K562 (cell line): Measurements from ENCODE around the gene CPVL. TPM values are rescaled to one million over a fixed set of nuclear protein-coding genes. Genes with fewer than 3 reads are reported as not detected.

Experiments
- ATAC-seq: fragments of 200-7000 bp; cut with Tn5 transposase; 3 replicates; pipeline ENCODE4 v1.9.1; 2020; ENCODE audit warnings: moderate library complexity
- BruUV-seq: library from RNA; stranded (reverse); fragments of 400-500 nt; replicated peaks from 2 replicates; lab custom pipeline; 2021; lab: Mats Ljungman, UMichigan
- CTCF ChIA-PET: fragments of 300-600 bp; formaldehyde crosslinking; extraction: SDS; loops from one replicate; lab custom pipeline; 2021; ENCODE audit warnings: low intra/inter-chr PET ratio; lab: Yijun Ruan, JAX
- POLR2A ChIA-PET: fragments of 300-600, 350-650 bp; sonication (Branson Sonifier 250); formaldehyde crosslinking; extraction: SDS; loops from one replicate; lab custom pipeline; 2021; ENCODE audit warnings: antibody characterized with exemption, inconsistent platforms; lab: Yijun Ruan, JAX
- DNase-seq, 4 experiments: peaks; one replicate each; pipeline versions ENCODE4 v3.0.0 to v3.0.0-alpha.2; 2011 to 2018; ENCODE audit warnings: low spot score in 3 of 4, mixed read lengths in 3 of 4; ENCODE audit errors: extremely low read depth in 1 of 4
- FAIRE-seq: peaks from 2 replicates; lab custom pipeline; 2011; peaks lifted over from hg19 to GRCh38; lab: Jason Lieb, UNC
- H2AFZ ChIP-seq: 2 replicates; pipeline ENCODE4 v1.6.0; 2011; ENCODE audit warnings: low read depth, low read length, control low read depth, inconsistent platforms
- H3K27ac ChIP-seq: fragments of 200-600 bp; 3 replicates; pipeline ENCODE4 v1.8.0; 2011; ENCODE audit warnings: low read depth, mild to moderate bottlenecking, control low read depth, inconsistent platforms, low read length, moderate library complexity, mixed read lengths; ENCODE audit errors: extremely low read depth
- H3K27me3 ChIP-seq, 2 experiments: fragments of 300-600 bp in 1 of 2; 2 replicates in 1 of 2; 3 replicates in 1 of 2; pipeline versions ENCODE4 v1.6.0 to v1.8.0; 2011; ENCODE audit warnings: inconsistent platforms in 2 of 2, low read length in 2 of 2, mild to moderate bottlenecking in 1 of 2, mixed read lengths in 1 of 2, moderate library complexity in 1 of 2; ENCODE audit not compliant: control insufficient read depth in 2 of 2, insufficient read depth in 2 of 2
- H3K36me3 ChIP-seq: fragments of 300-600 bp; 3 replicates; pipeline ENCODE4 v1.8.0; 2011; ENCODE audit warnings: mild to moderate bottlenecking, low read length, inconsistent platforms; ENCODE audit not compliant: control insufficient read depth, insufficient read depth
- H3K4me1 ChIP-seq, 2 experiments: fragments of 200-600 bp in 1 of 2; replicated peaks in 1 of 2; 2 replicates in 1 of 2; 3 replicates in 1 of 2; pipeline versions ENCODE4 v1.5.1 to v1.8.0; 2011; ENCODE audit warnings: inconsistent platforms in 2 of 2, low read length in 2 of 2, mild to moderate bottlenecking in 1 of 2, mixed read lengths in 1 of 2, moderate library complexity in 1 of 2; ENCODE audit not compliant: control insufficient read depth in 2 of 2, insufficient read depth in 2 of 2
- H3K4me2 ChIP-seq: 2 replicates; pipeline ENCODE4 v1.6.1; 2011; ENCODE audit warnings: low read length, control low read depth, inconsistent platforms, mixed read lengths; ENCODE audit not compliant: insufficient read depth
- H3K4me3 ChIP-seq: fragments of 200-600 bp; sonication (generic), shearing (Covaris generic); 2 replicates; pipeline ENCODE4 v1.5.1; 2016; ENCODE audit warnings: control low read depth, inconsistent platforms
- H3K79me2 ChIP-seq: fragments of 200-600 bp; 3 replicates; pipeline ENCODE4 v1.8.0; 2011; ENCODE audit warnings: low read length, inconsistent platforms; ENCODE audit not compliant: control insufficient read depth, insufficient read depth
- H3K9ac ChIP-seq, 2 experiments: 2 replicates each; pipeline versions ENCODE4 v1.6.0 to v1.6.1; 2011; ENCODE audit warnings: low read depth in 2 of 2, low read length in 2 of 2, control low read depth in 1 of 2, inconsistent platforms in 1 of 2, mild to moderate bottlenecking in 1 of 2, mixed read lengths in 1 of 2; ENCODE audit not compliant: insufficient read depth in 1 of 2
- H3K9me1 ChIP-seq: one replicate; pipeline ENCODE4 v1.6.0; 2011; ENCODE audit warnings: inconsistent platforms, mild to moderate bottlenecking, low read length, moderate library complexity; ENCODE audit not compliant: control insufficient read depth, insufficient read depth
- H3K9me3 ChIP-seq: replicated peaks from 2 replicates; pipeline ENCODE4 v1.5.1; 2011; ENCODE audit warnings: low read depth, low read length, inconsistent platforms; ENCODE audit not compliant: control insufficient read depth, insufficient read depth
- H4K20me1 ChIP-seq: replicated peaks from 2 replicates; pipeline ENCODE4 v1.6.1; 2011; ENCODE audit warnings: low read length, inconsistent platforms, mixed read lengths; ENCODE audit not compliant: control insufficient read depth, insufficient read depth
- EP300 ChIP-seq: IDR thresholded peaks from 2 replicates; pipeline ENCODE4 v1.6.1; 2012; ENCODE audit warnings: low read length, improper control_type of control experiment
- FOXJ3 ChIP-seq: sonication (generic); formaldehyde crosslinking; IDR thresholded peaks from 2 replicates; pipeline ENCODE4 v1.4.0; 2020; ENCODE audit warnings: mild to moderate bottlenecking, missing genetic modification reagents
- HDAC8 ChIP-seq: fragments of 450-650 bp; IDR thresholded peaks from 2 replicates; pipeline ENCODE4 v1.6.1; 2016; ENCODE audit warnings: mild to moderate bottlenecking, missing genetic modification characterization, moderate library complexity, missing compliant biosample characterization
- ILF3 ChIP-seq: fragments of 450-650 bp; IDR thresholded peaks from 2 replicates; pipeline ENCODE4 v1.6.1; 2018; ENCODE audit warnings: antibody characterized with exemption, mild to moderate bottlenecking, moderate library complexity, borderline replicate concordance
- KDM2B ChIP-seq: fragments of 250-450 bp; sonication (Bioruptor Pico); IDR thresholded peaks from 2 replicates; pipeline ENCODE4 v1.8.0; 2021; ENCODE audit warnings: mild to moderate bottlenecking, moderate library complexity
- NUFIP1 ChIP-seq: fragments of 450-650 bp; IDR thresholded peaks from 2 replicates; pipeline ENCODE4 v1.6.1; 2018; ENCODE audit not compliant: partially characterized antibody
- TAF15 ChIP-seq: fragments of 200-400 bp; formaldehyde crosslinking; IDR thresholded peaks from 2 replicates; pipeline ENCODE4 v1.6.1; 2017; ENCODE audit warnings: mild to moderate bottlenecking, low read depth, low read length, moderate library complexity
- THRAP3 ChIP-seq: fragments of 450-650 bp; IDR thresholded peaks from 2 replicates; pipeline ENCODE4 v1.6.1; 2016; ENCODE audit warnings: mild to moderate bottlenecking, inconsistent platforms, borderline replicate concordance
- ZBED1 ChIP-seq: IDR thresholded peaks from 2 replicates; pipeline ENCODE4 v1.6.1; 2014
- ZNF134 ChIP-seq: fragments of 250-450 bp; sonication (Bioruptor Pico); conservative IDR thresholded peaks from 2 replicates; pipeline ENCODE4 v1.4.0; 2020
- ZNF57 ChIP-seq: fragments of 450-650 bp; formaldehyde crosslinking; IDR thresholded peaks from 2 replicates; pipeline ENCODE4 v1.4.0; 2020; ENCODE audit warnings: mild to moderate bottlenecking, moderate library complexity
- WGBS: fragments of 100-300 bp; shearing (Covaris generic); methylation state at CpG from one replicate; pipeline ENCODE4 v1.1.6; 2016; ENCODE audit warnings: low coverage, mixed read lengths; ENCODE audit not compliant: insufficient coverage; ENCODE audit errors: missing lambda C conversion rate; 5-methylcytosine and 5-hydroxymethylcytosine counted together
- in situ Hi-C: fragments of 300-500 bp; cut with MboI; formaldehyde crosslinking; loops from 4 replicates; pipeline ENCODE4 v1.15.0; 2018; ENCODE audit warnings: inconsistent platforms, mixed read lengths
- intact Hi-C: fragments of 100-400 bp; cut with micrococcal nuclease; formaldehyde crosslinking; loops from 2 replicates; pipeline ENCODE4 v1.14.2; 2022
- polyA plus RNA-seq, 8 experiments: library from polyadenylated mRNA; depleted of rRNA in 4 of 8; stranded (reverse) in 5 of 8; unstranded in 3 of 8; fragments of >200 nt; fragmentation: Nextera tagmentation in 2 of 8; fragmentation: Illumina TruSeq in 1 of 8; extraction: Ambion mirVana in 2 of 8; extraction: Trizol in 1 of 8; gene quantifications; 2 replicates each; pipeline versions ENCODE4 v1.2.1 to v1.2.3, GENCODE V29; 2011 to 2014; ENCODE audit warnings: inconsistent platforms in 1 of 8, missing spikeins in 1 of 8
- total RNA-seq, 7 experiments: library from RNA; depleted of rRNA in 6 of 7; stranded (reverse); fragments of >200 nt in 6 of 7; fragmentation: Illumina TruSeq in 2 of 7; extraction: Trizol in 2 of 7; gene quantifications; 2 replicates each; pipeline versions ENCODE4 v1.2.1 to v1.2.3, GENCODE V29; 2011 to 2021; ENCODE audit warnings: low replicate concordance in 1 of 7
- TF ChIP-seq, protein P1 (sequence below): sonication (generic); formaldehyde crosslinking; IDR thresholded peaks from 2 replicates; pipeline ENCODE4 v1.8.0; 2022; ENCODE audit warnings: mild to moderate bottlenecking, missing genetic modification reagents
- TF ChIP-seq, protein P2 (sequence below): fragments of 250-450 bp; sonication (Bioruptor Pico); IDR thresholded peaks from 2 replicates; pipeline ENCODE4 v1.5.0; 2021
- TF ChIP-seq, protein P3 (sequence below), 2 experiments: fragments of 450-650 bp in 1 of 2; sonication (generic) in 1 of 2; formaldehyde crosslinking in 1 of 2; IDR thresholded peaks in 1 of 2; conservative IDR thresholded peaks in 1 of 2; 2 replicates each; pipeline versions ENCODE4 v1.6.1 to v1.8.1; 2016 to 2023; ENCODE audit warnings: mild to moderate bottlenecking in 2 of 2, moderate library complexity in 2 of 2, inconsistent platforms in 1 of 2, missing genetic modification reagents in 1 of 2

CPVL gene
- total and polyA plus RNA-seq, 9 of the 15 experiments (the other 6 are each of a cell fraction or from before 2014, with no cell fraction given) = 0.89 to 2.4 (median 1.5) TPM

DNA sequence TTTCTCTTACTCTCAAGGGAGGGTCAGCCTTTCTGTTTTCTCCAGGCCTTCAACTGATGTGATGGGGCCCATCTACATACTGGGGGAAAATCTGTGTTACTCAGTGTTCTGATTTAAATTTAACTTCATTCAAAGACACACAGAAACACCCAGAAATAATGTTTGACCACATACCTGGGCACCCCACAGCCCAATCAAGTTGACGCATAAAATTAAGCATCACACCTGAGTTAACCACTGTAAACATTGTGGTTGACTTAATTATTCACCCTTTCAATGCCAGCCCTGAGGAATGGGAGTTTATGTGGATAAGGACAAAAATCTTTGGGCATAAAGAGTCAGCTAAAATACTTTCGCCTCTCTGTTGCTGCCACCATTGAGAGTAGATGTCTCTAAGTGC is 38.3 kb upstream of the CPVL start:
- intact Hi-C loops (no loop called here), in situ Hi-C loops (loop anchor here (10.0 kb wide), 1 partner anchor 220 kb away; no protein-coding TSS in a partner anchor)
- no peaks in the 10 kb centered on the region for H3K9me1 ChIP-seq
- 13% methylated on average over 2 of the region's 2 CpGs for WGBS
- H3K4me3 ChIP-seq = no peak overlapping the region
- H2AFZ ChIP-seq = no peak overlapping the region
- no peak overlapping the region for H3K4me2 ChIP-seq
- no peaks in the 10 kb centered on the region for H4K20me1 ChIP-seq
- CTCF ChIA-PET = no interaction called here
- FAIRE-seq (no peak), DNase-seq (no peak), ATAC-seq (no peak)
- BruUV-seq = no TSS peak
- H3K36me3 ChIP-seq = no peaks in the 10 kb centered on the region
- no peak overlapping the region for H3K27ac ChIP-seq
- no peaks in the 10 kb centered on the region; a peak in 1 of 5 replicates for H3K27me3 ChIP-seq
- H3K9ac ChIP-seq = no peak overlapping the region
- no peaks in the 10 kb centered on the region for H3K79me2 ChIP-seq
- H3K4me1 ChIP-seq = no peaks in the 10 kb centered on the region; a peak in 1 of 5 replicates
- POLR2A ChIA-PET = no interaction called here
- no peaks in the 10 kb centered on the region for H3K9me3 ChIP-seq
- TF ChIP-seq, protein P1, sequence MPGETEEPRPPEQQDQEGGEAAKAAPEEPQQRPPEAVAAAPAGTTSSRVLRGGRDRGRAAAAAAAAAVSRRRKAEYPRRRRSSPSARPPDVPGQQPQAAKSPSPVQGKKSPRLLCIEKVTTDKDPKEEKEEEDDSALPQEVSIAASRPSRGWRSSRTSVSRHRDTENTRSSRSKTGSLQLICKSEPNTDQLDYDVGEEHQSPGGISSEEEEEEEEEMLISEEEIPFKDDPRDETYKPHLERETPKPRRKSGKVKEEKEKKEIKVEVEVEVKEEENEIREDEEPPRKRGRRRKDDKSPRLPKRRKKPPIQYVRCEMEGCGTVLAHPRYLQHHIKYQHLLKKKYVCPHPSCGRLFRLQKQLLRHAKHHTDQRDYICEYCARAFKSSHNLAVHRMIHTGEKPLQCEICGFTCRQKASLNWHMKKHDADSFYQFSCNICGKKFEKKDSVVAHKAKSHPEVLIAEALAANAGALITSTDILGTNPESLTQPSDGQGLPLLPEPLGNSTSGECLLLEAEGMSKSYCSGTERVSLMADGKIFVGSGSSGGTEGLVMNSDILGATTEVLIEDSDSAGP (CRISPR knock-in tag) = no peak
- peak; percentile 62 for TF ChIP-seq ZNF134 (CRISPR knock-in tag)
- TF ChIP-seq ZBED1 = no peak
- no peak for TF ChIP-seq KDM2B

DNA sequence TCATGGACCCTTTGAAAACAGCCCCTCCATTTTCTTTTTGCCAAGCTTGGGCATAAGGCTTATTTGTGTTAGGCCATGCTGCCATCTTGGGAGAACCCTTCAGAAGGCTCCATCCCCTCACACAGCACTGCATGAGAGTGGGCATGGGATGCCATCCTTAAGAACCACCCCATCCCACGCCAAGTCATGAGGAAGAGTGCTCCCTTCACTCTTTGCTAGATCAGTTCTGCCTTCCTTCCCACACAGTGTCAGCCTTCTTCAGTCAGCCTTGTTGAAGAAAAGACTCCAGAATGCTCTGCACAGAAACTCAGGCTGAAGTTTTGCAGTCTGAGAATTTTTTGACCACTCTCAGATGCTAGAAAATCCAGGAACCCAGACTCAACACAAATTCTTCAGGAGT is 32.8 kb upstream of the CPVL start:
- H4K20me1 ChIP-seq = no peaks in the 10 kb centered on the region; the same call in 1 of the 2 replicates
- no peaks in the 10 kb centered on the region for H3K79me2 ChIP-seq
- BruUV-seq = no TSS peak
- H3K9me1 ChIP-seq = no peaks in the 10 kb centered on the region
- H3K4me2 ChIP-seq = no peak overlapping the region
- H3K9ac ChIP-seq = no peak overlapping the region
- H3K27me3 ChIP-seq = no peaks in the 10 kb centered on the region
- no peak for ATAC-seq
- in situ Hi-C loops = no loop called here
- no peaks in the 10 kb centered on the region for H3K9me3 ChIP-seq
- no CpG with 5 or more reads among the region's 1 CpG for WGBS
- no peak for DNase-seq
- no peak overlapping the region for H2AFZ ChIP-seq
- intact Hi-C loops = no loop called here
- H3K4me1 ChIP-seq = no peaks in the 10 kb centered on the region
- no peak overlapping the region for H3K4me3 ChIP-seq
- ChIA-PET CTCF (no interaction called here), POLR2A (no interaction called here)
- no peak overlapping the region for H3K27ac ChIP-seq
- no peak for FAIRE-seq
- H3K36me3 ChIP-seq = no peaks in the 10 kb centered on the region
- no peak for TF ChIP-seq HDAC8 (tag)
- TF ChIP-seq TAF15 = no peak
- no peak for TF ChIP-seq FOXJ3
- TF ChIP-seq EP300 = no peak
- no peak for TF ChIP-seq NUFIP1
- TF ChIP-seq ILF3 = no peak
- TF ChIP-seq, protein P2, sequence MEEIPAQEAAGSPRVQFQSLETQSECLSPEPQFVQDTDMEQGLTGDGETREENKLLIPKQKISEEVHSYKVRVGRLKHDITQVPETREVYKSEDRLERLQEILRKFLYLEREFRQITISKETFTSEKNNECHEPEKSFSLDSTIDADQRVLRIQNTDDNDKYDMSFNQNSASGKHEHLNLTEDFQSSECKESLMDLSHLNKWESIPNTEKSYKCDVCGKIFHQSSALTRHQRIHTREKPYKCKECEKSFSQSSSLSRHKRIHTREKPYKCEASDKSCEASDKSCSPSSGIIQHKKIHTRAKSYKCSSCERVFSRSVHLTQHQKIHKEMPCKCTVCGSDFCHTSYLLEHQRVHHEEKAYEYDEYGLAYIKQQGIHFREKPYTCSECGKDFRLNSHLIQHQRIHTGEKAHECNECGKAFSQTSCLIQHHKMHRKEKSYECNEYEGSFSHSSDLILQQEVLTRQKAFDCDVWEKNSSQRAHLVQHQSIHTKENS = no peak
- TF ChIP-seq THRAP3 = no peak
- TF ChIP-seq ZNF57 (CRISPR knock-in tag) = no peak
- TF ChIP-seq, protein P3, sequence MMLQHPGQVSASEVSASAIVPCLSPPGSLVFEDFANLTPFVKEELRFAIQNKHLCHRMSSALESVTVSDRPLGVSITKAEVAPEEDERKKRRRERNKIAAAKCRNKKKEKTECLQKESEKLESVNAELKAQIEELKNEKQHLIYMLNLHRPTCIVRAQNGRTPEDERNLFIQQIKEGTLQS (IDR thresholded peaks at IDR 0.05) = no peak
- TF ChIP-seq, protein P3 (CRISPR knock-in tag; conservative IDR thresholded peaks at IDR 0.05) = no peak
